ENCODE results near the gene FBXW11. TPM values are rescaled to one million over a fixed set of nuclear protein-coding genes. Genes with fewer than 3 reads are reported as not detected.

FBXW11 gene
- total RNA-seq, 4 donors from 2014 or later, result 61.3 to 76.6 (median 70.2) TPM

GRCh38 chr5:171954721-171955120, 51.7 kb downstream of the FBXW11 start:
- intact Hi-C loops (cut with DNase I), result no loop called here

GRCh38 chr5:171953860-171954701, 52.4 kb downstream of the FBXW11 start:
- 66 to 72% methylated on average over 2 of the region's 2 CpGs for WGBS, 2 donors
- Histone ChIP-seq H3K36me3 (no peaks in the 10 kb centered on the region), H3K4me3 (replicated peaks in 1 of 3) (no peak overlapping the region), H3K27me3 (no peaks in the 10 kb centered on the region), H3K9me3 (no peaks in the 10 kb centered on the region), H3K27ac (peak overlapping the region in 1 of 3 donors; percentile 50), H3K4me1 (peaks cover 47 to 54% of the 10 kb centered on the region in 2 donors)
- TF ChIP-seq CTCF (IDR thresholded peaks at IDR 0.05) (no peak), POLR2A (IDR thresholded peaks at IDR 0.05) (no peak)
- DNase-seq, result no peak
- intact Hi-C loops (cut with DNase I), result no loop called here

More at GRCh38 chr5:171954721-171955120, 51.7 kb downstream of the FBXW11 start:
- Histone ChIP-seq H3K27ac (peak overlapping the region in 1 of 3 donors; percentile 50), H3K36me3 (no peaks in the 10 kb centered on the region), H3K4me1 (peaks cover 48 to 54% of the 10 kb centered on the region in 2 donors), H3K4me3 (replicated peaks in 1 of 3) (no peak overlapping the region), H3K9me3 (no peaks in the 10 kb centered on the region), H3K27me3 (no peaks in the 10 kb centered on the region)
- no peak for DNase-seq
- WGBS, 2 donors, result 46 to 74% methylated on average over 1 of the region's 1 CpG
- TF ChIP-seq CTCF (IDR thresholded peaks at IDR 0.05) (no peak), POLR2A (IDR thresholded peaks at IDR 0.05) (no peak)

GRCh38 chr5:171952021-171952420, 54.4 kb downstream of the FBXW11 start:
- no peak for TF ChIP-seq POLR2A (IDR thresholded peaks at IDR 0.05)
- TF ChIP-seq CTCF (IDR thresholded peaks at IDR 0.05), result no peak
- no peaks in the 10 kb centered on the region for H3K9me3 ChIP-seq
- intact Hi-C loops (cut with DNase I), result no loop called here
- WGBS, 2 donors, result 74 to 81% methylated on average over 5 of the region's 5 CpGs
- no peaks in the 10 kb centered on the region for H3K27me3 ChIP-seq
- H3K4me3 ChIP-seq (replicated peaks in 1 of 3), result no peak overlapping the region
- no peaks in the 10 kb centered on the region for H3K36me3 ChIP-seq
- H3K27ac ChIP-seq, result no peak overlapping the region
- peaks cover 36 to 37% of the 10 kb centered on the region in 2 donors for H3K4me1 ChIP-seq
- no peak for DNase-seq

- Histone ChIP-seq H3K4me1 (peaks cover 28 to 29% of the 10 kb centered on the region in 2 donors), H3K4me3 (replicated peaks in 1 of 3) (no peak overlapping the region)
These were observed 55.2 kb downstream of the FBXW11 start for GRCh38 chr5:171951218-171951617.

More at GRCh38 chr5:171951218-171951617, 55.2 kb downstream of the FBXW11 start:
- Histone ChIP-seq H3K36me3 (no peaks in the 10 kb centered on the region), H3K27me3 (no peaks in the 10 kb centered on the region), H3K27ac (no peak overlapping the region), H3K9me3 (no peaks in the 10 kb centered on the region)
- intact Hi-C loops (cut with DNase I), result no loop called here
- TF ChIP-seq CTCF (IDR thresholded peaks at IDR 0.05) (no peak), POLR2A (IDR thresholded peaks at IDR 0.05) (no peak)
- no peak for DNase-seq
- WGBS, 2 donors, result 74% methylated on average over 4 of the region's 4 CpGs

Measured in thyroid gland (tissue), 4 donors.